ENCODE data around the gene SGPL1.
"Not testable (repeated sequence)": the region's sequence is repeated elsewhere in the genome, so short reads cannot be mapped to it uniquely, and the experiment has no call there.

SGPL1 gene

DNA sequence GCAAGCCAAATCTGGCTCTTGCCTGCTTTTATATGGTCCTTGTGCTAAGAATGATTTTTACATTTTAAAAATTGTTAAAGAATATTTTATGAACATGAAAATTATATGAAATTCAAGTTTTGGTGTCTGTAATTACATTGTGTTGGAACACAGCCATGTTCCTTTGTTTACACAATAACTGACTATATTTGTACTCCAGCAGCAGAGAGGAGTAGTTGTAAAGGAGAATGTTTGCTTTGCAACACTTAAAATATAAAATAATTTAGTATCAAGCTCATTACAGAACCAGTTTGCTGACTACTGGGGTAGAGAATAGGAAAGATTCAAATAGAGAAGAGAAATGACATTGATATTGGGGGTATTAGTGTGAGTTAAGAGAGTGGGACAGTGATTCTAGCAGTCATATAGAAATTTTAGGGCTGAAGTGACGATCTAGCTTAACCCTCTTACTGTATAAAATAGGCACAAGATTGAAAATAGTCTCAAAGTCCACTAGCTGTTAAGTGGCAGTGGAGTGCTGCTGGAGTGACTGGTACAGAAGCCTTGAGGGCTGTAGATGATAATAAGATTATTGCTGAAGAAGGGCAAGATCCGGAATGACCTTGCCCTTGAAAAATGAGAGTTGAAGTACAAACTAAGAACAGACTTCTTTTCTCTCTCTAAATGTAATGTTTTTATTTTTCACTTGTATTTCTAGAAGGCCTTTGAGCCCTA lies 28.2 kb downstream of the SGPL1 start:
- DNase-seq (ENCODE audit: low spot score), result no peak

DNA sequence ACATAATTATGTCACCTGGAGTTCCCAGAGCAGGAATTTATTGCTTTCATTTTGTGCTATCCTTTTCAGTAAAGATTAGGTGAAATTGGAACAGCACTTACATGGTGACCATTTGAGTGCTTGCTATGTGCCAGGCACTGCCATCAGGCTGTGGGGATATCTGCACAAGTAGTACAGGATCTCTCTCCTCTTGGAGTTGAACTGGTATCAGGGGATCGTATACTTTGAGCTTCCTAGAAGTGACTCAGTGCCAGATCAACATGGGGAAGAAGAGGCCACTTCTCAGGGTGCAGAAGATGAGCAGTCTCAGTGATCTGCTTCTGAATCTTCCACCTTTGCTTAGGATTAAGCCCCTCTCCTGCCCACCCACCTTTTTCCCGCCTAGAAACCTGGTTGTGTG lies 29.5 kb downstream of the SGPL1 start:
- DNase-seq (ENCODE audit: low spot score), result no peak

DNA sequence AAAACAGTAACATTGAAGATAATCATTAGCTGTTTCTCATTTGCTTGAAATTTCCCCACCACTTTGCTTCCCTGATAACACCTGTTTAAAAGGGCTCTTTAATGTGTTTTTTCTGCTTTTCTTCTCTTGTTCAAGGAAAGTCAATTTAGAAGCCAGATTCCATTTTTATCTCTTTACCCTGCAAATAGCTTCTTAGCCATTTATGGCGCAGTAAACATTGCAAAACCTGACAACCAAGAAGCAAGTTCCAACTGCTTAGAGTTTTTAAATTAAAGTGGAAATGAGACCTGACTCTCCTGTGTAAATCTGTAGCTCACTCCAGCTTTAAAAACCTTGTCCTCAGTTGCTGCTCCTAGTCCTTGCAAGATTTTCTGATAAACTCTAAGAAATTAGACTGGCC lies 30.1 kb downstream of the SGPL1 start:
- no peak for DNase-seq (ENCODE audit: low spot score)

DNA sequence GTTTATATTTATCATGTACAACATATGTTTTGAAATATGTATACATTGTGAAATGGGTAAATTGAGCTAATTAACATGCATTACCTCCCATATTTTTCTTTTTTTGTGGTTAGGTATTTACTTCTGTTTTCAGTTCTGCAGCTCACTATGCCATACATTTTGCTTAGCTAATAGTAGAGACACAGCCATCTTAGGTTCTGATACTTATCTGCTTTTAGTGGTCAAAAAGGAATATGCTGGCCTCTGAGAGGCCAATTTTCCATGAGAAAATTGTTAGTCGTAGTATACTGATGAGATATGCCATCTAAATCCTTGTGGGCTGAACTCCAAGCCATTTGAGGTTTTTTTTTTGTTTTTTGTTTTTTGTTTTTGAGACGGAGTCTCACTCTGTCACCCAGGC lies 31.0 kb downstream of the SGPL1 start:
- no peak for DNase-seq (ENCODE audit: low spot score)

DNA sequence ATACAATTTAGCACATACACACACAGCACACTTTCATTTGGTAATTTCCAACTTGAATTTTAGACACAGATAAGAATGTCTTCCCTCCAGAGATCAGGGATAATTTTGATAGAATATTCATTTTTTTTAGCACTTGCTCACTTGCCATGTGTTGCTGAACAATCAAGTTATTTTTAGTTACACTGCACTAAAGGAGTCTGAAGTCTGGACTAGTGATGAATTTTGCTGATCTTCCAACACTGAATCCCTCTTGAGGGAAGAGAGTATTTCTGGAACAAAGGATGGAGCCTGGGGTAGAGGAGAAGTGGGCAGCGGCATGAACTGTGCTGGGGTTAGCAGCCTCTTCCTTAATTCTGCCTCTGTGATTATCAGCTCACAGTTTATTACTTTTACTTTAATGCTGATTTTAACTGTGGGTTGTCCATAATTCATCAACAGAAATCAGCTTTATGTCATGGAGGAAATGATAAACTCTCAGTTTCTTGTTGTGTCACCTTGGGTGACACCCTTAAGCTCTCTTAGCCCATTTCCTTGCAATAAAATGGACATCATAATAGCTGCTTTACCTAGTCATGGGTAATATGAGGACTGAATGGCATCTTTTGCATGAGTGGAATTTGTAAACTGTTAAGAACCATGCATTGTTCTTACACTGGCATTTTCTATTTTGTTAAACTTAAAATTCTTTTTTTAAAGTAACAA lies 32.1 kb downstream of the SGPL1 start:
- no peak for DNase-seq (ENCODE audit: low spot score)

DNA sequence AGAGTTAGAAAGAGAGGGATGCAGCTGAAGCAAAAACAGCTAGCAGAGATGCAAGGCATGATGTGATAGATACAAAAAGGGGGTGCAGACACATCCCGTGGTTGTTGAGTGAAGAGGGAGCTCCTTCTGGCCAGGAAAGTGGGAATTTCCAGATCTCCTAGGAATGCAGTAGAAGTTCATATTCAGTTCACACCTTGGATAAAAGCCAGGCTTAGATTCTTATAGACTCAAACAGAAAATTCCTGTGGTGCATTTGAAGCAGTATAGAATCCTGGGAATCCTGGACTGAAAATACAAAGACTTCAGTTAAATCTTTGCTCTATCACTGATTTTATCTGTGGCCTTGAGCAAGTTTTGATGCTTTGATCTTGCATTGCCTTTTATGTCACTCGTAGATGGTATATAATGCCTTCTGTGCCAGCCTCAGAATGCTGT lies 33.9 kb downstream of the SGPL1 start:
- DNase-seq (ENCODE audit: low spot score), result peak; percentile 85

DNA sequence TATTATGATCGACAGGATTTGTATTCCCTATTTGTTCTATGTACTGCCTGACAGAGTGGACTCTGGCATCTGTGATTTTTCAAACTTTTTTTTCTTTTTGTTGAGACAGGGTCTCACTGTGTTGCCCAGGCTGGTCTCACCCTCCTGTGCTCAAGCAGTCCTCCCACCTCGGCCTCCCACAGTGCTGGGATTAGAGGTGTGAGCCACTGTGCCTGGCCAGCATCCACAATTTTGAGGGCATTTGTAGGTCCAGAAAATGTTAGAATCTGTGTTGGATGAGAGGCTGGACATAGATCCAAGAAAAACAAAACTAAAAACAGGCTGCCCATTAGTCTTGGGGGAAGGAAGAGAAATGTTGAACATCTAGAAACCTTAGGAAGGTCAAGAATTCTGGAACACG lies 34.3 kb downstream of the SGPL1 start:
- no peak for DNase-seq (ENCODE audit: low spot score)

DNA sequence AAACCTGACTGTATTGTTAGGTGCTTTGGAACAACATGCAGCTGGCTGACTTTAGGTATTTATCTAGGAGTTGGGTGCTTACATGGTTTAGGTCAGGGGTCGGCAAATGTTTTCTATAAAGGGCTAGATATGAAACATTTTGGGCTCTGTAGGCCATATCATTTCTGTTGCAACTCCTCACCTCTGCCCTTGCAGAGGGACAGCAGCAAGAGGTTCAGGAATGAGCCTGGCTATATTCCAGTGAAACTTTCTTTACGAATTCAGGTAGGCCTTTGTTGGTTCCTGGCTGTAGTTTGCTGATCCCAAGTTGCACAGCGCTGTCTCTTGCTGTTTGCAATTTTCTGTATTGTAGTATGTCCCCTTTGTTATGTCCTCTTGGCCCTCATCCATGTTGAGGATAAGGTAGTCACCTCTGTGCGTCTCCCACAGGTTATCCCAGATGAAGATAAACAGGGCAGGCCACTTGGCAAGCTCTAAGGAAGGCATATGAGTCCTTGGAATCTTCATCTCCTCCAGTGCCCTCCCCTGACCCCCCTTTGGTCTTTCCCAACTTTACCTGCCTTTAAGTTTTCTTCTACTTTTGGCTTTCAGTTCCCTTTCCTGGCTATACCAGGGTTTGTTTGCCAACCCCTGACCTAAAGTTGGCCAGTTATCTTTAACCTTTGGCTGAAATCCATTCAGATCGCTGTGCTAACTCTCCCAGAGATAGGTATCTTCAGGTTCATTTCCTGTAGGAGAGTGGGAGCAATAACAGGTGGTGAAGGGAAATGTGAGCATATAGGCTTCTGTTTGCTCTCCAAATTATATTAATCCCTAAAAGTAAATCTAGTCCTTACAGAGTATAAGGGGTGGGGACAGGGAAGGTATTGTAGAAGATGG lies 36.1 kb downstream of the SGPL1 start:
- DNase-seq (ENCODE audit: low spot score), result no peak

DNA sequence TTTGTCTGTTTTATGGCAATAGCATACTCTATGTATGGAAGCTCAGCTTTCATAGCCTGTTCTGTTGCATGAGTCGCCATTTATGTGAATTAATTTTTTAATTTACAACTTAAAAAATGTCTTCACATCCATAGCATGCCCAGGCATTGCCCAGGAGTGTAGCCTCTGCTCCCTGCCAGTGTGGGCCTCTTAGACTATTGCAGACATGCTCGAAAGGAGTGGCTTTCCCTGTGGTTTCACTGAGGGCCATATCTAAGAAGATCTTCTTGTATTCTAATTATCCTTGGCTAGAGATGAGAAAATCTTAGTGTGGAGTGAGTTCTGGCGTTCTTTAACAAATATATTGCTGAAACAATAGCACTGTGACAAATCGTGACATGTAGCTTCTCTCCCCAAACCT lies 37.3 kb downstream of the SGPL1 start:
- DNase-seq (ENCODE audit: low spot score), result no peak

DNA sequence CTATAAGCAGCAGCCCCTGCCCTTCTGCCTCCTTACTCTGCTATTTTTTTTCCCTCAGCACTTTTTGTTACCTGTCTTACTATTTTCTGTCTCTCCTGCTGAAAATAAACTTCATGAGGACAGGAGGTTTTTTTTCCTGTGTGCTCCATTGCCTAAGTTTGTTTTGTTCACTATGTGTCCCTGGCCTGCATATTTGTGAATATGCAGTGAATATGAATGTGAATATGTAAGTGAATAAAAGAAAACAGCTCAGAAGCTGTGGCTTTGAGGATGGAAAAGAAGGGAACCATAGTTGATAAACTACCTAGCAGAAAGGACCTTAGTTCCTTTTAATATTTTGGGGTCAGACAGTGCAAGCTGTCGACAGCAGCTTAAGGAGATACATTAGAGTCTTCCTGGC lies 37.7 kb downstream of the SGPL1 start:
- DNase-seq (ENCODE audit: low spot score), result no peak

DNA sequence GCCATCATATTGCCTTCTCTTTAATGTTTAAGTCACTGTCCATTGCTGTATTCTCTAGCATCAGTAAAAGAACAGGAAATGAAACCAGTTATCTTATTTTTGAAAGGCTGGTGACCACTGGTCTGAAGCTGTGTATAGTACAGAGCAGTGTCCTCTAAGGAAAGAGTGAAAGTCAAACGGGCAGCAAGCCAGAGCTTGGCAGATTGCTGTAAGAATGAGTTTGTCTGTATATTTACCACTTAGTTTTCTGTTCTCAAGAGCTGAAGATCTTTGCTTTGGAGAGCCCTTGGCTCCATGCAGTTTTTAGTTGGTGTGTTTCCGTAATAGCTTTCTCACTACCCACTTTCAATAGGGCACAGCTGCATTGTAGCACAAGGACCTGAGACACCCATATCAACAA lies 40.7 kb downstream of the SGPL1 start:
- no peak for DNase-seq (ENCODE audit: low spot score)

DNA sequence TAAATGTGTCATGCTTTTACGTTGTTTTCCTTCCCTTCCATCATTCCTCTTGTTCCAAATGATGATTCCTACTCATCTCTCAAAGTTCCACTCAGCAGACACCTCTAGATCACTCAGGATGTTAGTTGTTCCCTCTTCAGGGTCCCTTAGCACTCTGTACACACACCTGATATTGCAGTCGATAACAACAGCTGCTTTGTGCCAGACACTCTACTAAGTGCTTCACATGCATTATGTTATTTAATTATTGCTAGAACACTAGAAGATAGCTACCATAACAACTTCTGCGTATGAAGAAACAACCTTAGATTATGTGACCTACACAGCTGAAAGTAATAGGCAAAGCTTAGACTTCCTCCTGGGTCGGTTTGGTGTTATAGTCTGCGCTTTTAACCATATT lies 43.0 kb downstream of the SGPL1 start:
- no peak for DNase-seq (ENCODE audit: low spot score)

DNA sequence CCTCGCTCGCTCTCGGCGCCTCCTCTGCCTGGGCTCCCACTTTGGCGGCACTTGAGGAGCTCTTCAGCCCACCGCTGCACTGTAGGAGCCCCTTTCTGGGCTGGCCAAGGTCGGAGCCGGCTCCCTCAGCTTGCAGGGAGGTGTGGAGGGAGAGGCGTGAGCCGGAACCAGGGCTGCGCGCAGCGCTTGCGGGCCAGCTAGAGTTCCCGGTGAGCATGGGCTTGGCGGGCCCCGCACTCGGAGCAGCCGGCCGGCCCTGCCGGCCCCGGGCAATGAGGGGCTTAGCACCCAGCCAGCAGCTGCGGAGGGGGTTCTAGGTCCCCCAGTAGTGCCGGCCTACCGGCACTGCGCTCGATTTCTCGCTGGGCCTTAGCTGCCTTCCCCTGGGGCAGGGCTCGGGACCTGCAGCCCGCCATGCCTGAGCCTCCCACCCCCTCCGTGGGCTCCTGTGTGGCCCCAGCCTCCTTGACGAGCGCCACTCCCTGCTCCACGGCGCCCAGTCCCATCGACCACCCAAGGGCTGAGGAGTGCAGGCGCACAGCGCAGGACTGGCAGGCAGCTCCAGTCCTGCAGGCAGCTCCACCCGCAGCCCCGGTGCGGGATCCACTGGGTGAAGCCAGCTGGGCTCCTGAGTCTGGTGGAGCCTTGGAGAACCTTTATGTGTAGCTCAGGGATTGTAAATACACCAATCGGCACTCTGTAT lies 45.9 kb downstream of the SGPL1 start:
- DNase-seq (ENCODE audit: low spot score), result not testable (repeated sequence)

DNA sequence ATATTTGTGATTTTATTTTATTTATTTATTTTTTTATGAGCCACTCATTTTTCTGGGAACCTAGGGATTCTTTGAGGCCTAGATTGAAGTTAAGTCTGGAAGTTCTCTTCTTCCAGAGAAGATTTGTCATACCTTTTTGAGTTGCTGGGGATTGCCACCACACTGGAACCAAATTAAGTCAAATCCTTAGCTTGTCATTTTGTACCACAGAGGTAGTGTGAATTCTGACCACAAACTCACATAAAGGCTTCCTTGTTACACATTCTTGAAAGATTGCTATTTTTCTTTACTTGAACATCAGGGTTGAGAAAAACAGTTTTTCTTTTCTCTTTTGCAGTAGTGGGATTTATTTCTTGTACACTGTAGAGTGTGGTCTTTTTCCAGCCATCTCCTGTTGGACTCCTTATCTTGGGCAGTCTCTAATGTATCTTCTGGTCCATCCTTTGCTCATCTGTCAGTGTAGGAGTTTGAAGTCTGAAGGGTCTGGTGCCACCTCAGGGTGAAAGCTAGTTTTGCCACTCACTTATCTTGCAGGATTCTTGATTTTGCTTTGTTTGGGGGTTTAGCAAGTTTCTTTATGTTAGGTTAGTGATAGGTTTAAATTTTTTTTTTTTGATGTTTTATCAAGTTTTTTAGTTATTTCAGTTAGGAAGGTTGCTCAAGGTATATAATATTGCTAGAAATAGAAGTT lies 47.9 kb downstream of the SGPL1 start:
- no peak for DNase-seq (ENCODE audit: low spot score)

DNA sequence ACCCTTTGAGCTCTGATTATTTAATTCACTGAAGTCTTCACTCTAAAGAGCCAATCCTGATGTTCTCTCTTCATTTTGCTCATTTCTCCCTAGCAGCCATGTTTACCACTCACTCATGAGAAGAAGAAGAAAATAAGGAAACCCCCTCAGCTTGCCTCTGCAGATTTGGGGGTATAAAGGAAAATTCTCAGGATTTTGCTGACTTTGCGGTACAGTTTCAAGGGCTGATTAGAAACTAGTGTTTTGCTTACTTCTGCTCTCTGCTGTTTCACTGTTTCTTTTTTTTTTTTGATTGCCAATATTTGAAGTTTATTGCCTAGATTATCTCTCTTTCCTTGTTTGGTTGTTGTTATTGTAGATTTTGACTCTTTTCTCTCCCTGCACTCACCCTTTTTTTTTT lies 49.2 kb downstream of the SGPL1 start:
- DNase-seq (ENCODE audit: low spot score), result no peak

DNA sequence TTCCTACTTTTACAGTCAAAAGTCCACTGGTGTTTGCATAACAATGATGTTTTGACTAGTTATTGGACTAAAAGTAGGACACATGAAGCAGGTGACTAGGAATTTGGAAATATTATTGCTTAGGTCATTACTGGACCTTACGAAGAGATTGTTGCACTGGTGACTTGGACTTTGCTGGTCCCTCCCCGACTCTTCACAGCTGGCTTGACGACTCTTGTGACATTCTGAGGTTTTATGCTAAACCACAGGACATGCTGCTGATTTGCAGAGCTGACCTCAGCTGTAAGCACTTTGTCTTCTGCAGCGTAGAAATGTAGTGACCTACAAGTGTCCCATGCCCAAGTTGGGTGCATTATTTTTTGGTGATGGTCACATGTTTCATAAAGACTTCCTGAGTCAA lies 50.7 kb downstream of the SGPL1 start:
- no peak for DNase-seq (ENCODE audit: low spot score)

DNA sequence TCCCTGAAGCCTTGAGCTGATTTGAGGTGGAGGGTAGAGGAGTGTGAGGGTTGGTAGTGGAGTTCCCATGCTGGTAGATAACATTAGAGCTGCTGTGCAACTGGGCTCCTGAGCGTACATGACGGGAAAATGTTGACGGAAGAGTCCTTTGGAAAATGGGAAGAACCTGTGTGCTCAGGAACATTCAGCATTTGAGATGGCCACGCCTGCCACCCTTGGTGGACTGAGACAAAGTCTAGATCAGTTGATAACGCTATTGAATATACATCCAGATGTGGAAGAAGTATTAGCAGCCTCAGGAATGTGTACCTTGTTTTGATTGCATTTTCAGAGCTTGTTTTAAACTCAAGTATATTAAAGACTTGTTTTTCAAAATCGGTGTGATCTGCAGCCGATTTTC lies 56.5 kb downstream of the SGPL1 start:
- no peak for DNase-seq (ENCODE audit: low spot score)

DNA sequence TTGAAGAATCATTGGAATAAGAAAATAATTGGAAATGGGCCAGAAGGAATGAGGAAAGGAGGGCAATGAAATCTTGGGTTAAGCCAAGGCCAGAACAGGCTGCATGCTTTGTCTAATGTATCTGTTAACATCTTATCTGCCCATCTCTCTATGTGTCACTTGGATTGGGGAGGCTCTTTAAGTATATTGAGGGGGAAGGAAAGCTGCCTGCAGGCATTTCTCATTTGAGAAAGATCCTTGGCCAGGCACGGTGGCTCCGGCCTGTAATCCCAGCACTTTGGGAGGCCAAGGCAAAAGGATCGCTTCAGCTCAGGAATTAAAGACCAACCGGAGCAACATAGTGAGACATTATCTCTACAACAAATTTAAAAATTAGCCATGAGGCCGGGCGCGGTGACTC lies 58.3 kb downstream of the SGPL1 start:
- DNase-seq (ENCODE audit: low spot score), result no peak

DNA sequence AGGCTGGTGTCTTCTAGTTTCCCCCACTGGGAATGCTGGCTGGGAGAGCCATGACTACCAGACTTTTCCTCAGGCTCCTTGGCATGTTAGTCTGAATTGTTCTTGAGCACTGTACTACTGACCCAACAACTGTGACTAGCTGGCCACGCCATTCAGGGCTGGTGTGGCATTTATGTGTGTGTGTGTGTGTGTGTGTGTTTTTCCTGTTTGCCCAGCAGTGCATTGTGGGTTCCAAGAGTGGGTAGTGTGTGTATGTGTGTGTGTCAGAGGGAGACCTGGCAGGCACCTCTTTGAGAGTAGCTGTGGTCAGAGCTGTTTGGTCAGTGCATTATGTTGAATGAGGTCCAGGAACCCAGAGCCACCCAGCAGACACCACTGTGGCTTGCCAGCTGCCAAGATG lies 63.5 kb downstream of the SGPL1 start:
- DNase-seq (ENCODE audit: low spot score), result no peak

DNA sequence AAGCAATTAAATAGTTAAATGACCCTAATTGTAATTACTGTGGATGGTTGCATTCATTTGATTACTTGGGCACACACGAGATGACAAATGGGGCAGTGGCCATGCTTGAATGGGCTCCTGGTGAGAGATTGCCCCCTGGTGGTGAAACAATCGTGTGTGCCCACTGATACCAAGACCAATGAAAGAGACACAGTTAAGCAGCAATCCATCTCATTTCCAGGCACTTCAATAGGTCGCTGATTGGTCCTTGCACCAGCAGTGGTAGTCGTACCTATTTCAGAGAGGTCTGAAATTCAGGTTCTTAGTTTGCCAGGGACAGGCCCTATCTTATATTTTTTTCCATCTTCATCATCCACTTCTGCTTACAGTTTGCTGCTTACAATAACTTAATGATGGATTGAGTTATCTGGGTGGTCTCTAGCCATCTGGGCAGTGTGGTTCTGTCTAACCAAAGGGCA lies 64.4 kb downstream of the SGPL1 start:
- DNase-seq (ENCODE audit: low spot score), result peak; percentile 54

DNA sequence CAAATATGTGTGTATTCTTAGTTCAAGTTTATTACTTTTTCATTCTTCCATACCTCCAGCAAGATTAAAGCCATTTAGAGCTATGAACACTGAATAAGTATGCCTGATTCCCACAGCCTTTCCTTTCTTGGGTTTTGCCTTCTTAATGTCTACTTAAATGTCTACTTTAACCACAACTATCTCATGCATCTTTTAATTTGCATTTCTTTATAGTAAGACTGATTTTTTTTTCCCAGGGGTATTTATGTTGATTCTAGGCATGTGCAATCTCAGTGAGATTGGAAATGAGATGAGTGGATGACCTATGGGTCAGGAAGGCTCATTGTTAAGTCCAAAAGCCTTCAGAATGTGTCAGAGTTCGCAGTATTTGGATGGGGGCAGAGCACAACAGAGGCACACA lies 69.0 kb downstream of the SGPL1 start:
- no peak for DNase-seq (ENCODE audit: low spot score)

DNA sequence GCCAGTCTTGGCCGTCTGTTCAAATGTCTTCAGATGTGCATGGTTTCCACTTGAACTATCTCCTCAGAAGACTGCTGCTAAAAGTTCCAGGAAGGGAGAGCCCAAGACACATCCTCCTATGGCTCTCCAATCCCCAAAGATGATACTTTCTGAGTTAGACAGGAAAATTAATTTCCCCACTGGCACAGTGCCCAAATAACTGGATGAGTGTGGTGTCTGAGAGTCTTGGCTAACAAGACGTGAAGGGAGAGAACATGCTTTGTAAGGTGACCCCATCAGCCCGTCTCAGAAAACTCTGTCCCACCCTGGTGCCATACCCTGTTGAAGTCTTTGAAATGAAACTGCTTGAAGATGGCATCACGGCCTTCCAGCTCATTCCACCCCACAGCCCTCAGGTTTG lies 69.7 kb downstream of the SGPL1 start:
- DNase-seq (ENCODE audit: low spot score), result no peak

All from COLO829 (cell line).